GM21423 (cell line): ENCODE measurements around the gene PLPP1.
"Not testable (repeated sequence)": the region's sequence is repeated elsewhere in the genome, so short reads cannot be mapped to it uniquely, and the experiment has no call there.

Source experiments
- ATAC-seq: cut with Tn5 transposase; IDR thresholded peaks from one replicate; pipeline ENCODE4 v1.9.1; 2021; ENCODE audit warnings: mild to moderate bottlenecking, moderate library complexity; ENCODE audit not compliant: unreplicated experiment

PLPP1 gene

DNA sequence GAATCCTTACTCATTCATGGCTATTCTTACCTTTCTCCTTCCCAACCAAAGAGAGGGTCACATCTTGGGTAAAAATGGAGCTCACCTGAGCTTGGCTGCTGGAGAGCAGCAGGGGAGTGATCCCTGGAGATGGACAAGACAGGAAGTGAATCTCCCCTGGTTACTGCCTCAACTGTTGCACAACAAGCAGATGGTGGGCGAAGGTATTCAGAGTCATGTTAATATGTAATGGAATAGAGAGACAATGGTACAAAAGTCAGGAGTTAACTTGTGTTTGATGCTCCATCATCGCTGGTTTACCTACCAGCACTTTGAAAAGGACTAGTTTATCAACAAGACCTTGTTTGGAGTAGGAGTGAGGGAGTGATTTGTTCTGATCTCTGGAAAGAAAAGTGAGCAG lies 13.0 kb upstream of the PLPP1 start:
- no peak for ATAC-seq

DNA sequence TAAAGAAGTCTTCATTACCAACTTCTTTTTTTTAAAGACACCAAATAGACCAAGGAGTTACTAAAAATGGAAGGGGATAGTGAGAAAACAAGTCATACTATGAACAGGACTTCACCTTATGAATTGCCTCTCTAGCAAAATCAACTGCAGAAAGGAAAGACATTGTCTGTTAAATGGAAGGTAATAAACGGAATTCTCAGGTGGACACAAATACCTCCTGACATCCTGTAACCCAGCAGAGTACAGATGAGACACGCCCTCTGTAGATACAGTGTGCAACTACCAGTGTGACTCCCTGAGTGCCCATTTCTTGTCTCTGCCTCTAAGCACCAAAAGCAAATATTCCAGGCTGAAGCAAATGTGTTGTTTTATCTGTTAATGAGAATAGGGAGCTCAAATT lies 12.2 kb upstream of the PLPP1 start:
- ATAC-seq: no peak

DNA sequence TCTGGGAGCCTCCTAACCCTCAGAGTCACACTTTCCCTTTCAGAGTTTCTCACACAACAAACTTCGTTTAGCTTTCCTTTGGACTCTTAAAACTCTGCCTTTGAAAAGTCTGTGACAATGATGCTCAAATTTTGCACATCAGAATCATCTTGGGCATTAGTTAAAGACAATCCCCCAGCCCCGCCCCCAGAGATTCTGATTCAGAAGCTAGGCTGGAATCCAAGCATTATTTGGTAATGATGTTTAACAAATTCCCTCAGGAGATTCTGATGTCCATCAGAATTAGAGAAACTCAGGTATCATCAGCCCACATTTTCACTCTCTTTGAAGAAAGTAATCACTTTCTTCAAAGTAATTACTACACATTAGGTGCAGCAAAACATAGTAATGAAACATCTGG lies 9.6 kb upstream of the PLPP1 start:
- ATAC-seq: no peak

DNA sequence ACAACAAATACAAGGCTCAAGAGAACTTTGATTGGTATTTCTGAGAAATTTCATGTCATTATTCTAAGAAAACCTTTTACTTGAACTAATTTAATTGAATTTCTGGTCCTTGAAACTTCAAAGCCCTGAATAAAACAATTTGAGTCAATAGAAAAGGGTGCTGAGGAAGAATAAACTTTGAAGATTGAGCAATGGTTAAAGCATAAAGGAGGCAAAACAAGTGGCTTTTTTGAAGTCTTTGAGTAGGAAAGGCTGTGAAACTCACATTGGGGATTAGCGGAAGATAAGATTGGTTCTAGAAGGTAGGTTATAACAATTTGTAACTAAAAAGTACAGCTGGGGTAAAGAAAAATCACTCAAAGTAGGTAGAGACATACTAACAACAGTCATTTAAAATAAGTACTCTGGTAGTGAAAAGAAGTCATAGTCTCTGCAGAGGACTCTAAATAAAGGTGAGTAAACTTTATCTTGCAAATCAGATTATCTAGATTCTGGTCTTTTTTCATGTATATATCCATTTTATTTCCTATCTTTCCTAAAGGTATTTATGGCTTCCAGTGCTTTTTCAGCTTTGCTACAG lies 6.4 kb upstream of the PLPP1 start:
- no peak for ATAC-seq

DNA sequence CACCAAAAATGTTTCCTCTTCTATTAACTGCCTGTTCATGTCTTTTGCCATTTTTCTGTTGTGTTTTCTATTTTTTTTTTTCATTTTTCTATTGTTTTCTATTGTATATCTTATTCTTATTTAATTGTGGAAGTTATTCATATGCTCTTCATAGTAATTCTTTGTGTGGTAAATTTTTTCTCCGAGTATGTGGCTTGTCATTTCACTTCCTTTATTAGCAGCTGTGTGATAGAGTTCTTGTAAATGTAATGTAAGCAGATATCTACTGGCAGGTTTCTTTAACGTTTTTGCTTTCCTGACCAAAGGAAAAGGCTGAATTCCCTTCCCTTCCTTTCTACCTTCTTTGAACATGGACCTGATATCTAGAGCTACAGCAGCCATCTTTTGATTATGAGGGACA lies 5.8 kb upstream of the PLPP1 start:
- ATAC-seq: no peak

DNA sequence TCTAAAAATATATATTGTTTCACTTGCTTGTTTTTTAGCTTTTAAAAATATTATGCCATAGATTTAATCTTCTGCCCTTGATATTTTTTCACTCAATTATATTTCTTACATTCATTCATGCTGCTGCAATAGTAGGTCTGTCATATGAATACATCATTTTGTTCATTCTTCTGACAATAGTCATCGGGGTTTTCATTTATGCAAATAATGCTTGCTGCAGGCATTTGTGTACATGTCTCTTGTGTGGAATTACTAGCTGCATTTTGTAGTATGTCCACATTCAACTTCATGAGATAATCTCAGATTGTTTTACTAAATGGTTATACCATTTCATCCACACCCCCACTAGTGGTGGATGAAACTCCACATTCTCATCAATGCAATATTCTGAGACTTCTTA lies 5.3 kb upstream of the PLPP1 start:
- no peak for ATAC-seq

DNA sequence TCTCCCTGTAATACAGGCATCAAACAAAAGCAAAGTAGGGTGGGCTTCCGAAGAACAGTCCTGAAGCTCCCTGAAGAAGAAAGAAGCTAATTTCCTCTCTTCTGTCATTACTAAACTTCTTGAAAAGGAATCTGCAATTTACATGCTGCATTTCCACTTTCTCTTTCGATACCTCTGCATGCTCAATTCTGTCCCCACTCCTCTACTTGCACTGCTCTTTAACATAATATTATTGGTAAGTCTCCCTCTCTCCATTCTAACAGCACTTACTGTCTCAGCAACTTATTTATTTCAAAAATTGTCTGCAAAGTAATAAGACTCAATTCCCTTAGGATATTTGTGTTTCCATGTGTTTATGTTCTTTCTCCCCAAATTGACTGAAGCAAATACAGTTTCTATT lies 3.9 kb upstream of the PLPP1 start:
- no peak for ATAC-seq

DNA sequence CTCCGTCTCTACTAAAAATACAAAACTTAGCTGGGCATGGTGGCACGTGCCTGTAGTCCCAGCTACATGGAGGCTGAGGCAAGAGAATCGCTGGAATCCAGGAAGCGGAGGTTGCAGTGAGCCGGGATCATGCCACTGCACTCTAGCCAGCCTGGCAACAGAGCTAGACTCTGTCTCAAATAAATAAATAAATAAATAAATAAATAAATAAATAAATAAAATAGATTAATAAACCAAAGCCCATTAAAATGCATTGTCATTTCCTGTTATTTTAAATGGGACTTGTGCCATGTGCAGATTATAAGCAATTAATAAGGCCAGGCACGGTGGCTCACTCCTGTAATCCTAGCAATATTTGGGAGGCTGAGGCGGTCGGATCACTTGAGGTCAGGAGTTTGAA lies 2.6 kb upstream of the PLPP1 start:
- not testable (repeated sequence) for ATAC-seq

DNA sequence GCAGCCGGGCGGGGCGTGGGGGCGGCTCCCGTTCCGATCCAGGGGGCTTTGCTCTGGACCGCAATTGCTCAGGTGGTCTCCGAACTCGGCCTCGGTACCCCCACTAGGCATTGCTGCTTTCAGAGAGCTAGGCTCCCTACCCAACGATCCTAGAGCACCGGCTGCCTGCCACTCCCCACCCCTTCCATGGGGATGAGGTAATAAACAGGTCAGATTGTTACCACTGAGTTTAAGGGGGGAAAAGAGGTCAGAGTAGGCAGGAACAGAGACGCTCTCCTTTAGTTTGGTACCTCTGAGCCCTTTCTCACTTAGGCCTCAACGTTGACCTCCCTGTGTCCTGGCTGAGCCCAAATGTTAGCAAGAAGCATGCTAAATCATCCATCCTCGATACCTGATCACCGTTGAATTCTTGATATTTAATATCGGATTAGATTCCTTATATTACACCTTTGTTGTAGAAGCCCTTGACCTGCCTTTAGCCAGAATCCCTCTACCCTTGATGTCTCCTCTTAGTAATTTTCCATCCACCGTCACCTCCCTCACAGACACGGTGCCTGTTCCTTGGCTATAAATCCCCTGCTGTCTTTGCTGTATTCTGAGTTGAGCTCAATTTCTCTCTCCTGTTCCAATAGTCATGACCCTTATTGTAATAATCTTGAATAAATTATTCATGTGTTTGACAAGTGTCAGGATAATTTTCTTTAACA lies 588 bp upstream of the PLPP1 start:
- peak; percentile 11 for ATAC-seq

DNA sequence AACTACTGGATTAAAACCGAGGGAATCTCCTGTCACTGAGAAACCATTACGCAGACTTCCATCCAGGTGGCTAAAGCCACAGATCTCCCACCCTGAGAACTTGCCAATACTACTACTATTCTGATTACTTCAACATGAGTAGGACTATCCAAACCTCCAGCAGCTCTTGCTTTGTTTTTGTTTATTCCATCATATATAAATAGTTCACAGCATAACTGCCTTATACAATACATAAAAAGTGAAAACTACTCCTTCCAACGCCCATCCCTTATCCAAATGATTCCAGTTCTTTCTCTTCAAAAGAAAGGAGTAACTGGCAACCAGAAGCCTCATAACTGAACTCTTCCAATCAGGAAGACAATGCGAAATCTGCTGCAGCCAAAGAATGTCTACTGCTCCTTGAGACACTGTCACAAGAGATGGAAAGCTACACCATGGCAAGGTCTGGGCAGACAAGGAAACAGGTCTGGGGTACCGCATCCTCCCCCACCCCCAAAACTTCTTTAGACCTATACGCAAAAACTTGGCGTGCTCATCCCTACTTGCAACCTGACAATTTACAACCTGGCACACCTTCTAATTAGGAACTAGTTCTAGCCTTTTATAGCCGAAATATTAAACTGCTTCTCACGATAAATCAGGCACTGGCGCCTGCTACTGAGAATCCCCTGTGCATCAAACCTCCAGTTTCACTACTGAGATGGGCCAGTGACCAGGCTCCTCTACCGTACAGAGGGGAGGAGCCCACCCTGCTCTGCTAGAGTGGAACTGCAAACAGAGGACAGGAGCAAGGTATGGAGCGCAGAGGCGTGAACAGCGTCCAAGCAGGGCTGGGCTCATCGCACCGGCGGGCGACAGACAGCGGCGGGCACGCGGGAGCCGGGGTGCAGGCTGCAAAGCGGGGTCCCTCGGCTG lies 986 bp downstream of the PLPP1 start:
- peak; percentile 38 for ATAC-seq

DNA sequence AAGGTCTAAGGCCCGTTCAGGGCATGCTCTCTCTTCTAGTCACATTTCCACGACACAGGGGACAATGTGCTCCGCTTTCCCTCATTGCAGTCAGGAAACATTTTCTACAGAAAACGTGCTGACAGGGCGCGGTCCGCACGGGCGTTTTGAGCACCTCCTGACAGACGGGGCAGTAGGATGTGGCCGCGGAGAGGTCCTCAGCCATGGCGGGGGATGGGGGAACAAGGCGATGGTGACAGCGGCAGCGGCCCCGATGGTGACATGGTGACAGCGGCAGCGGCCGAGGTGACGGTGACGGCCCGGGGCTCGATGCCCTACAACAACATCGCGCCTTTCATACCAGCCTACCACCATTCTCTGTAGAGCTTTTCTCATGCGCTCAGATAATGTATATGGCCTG lies 4.1 kb downstream of the PLPP1 start:
- ATAC-seq: no peak

DNA sequence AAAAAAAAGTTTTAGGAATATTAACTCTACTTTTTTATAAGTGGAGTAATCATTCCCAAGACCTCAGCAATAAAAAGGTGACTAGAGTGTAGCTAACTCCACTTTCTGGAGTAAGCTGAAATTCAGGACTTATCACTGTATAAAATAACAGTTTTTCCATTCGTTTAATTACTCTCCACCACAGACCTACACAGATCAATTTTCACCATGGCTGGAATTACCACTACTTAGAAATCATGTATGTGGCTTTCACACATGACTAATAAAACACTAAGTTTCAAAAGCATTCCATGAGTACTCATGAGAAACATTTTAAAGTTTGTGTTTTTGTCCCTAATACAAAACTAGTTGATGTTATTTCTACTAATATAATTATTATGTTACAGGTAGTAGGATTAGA lies 9.9 kb downstream of the PLPP1 start:
- no peak for ATAC-seq

DNA sequence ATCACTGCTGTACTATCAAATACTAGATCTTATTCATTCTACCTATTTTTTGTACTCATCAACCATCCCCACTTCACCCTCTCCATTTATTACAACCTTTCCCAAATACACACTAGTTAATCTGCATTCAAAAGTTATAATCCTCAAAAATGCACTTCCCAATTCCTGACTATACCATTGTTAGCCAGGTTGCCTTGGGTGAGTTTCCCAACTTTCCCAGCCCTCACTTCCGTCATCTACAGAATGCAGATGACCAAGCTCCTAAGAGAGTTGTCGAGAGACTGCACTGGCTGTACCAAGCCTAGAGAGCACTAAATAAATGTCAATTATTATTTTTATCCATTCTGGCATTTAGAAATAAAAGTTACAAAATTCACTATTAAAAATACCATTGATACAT lies 11.5 kb downstream of the PLPP1 start:
- ATAC-seq: no peak

DNA sequence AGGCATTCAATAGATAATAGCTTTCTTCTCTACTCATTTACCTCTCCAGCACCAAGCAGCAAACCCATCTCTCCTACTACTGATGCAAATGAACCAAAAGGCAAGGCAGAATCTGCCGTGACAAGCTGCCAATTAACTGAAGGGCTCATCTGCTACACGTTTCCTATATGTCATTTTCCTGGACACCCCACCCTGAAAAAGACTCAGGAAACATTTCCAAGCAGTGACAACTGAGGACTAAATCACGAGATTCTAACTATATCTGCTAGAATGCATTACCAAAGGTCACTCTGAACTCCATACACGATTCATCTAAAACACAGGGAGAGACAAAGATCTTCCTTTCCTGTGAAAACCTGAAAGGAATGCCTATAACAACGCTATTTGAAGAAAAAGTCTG lies 12.9 kb downstream of the PLPP1 start:
- ATAC-seq: no peak

DNA sequence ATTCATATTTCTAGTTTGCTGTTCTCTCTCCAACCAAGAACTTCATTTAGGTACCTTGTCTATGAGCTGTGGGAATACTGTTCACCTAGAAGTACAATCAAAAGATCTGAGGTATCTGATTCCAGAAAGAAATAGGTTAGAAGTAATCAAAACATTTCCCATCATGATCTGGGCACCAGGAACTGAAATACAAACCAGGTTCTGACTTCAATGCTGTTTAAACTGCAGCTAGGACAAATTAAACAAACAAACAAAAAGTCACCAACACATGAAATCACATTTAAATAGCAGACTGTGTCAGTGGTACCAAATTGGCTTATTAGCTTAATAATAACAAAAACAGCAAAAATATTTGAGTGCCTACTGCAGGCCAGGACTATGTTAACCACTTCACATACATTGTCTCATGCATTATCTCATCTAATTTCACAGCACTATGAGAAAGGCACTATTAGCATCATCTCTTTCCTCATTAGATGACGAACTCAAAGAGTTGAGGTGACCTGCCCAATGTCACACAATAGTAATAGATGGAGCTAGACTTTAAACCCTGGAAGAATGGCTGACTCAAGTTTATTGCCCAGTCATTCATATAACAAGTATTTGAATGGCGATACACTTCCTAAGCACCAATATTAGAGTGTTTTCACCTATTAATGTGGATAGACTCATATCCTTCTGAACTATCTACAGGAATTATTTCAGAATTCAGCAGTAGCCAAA lies 14.5 kb downstream of the PLPP1 start:
- no peak for ATAC-seq

DNA sequence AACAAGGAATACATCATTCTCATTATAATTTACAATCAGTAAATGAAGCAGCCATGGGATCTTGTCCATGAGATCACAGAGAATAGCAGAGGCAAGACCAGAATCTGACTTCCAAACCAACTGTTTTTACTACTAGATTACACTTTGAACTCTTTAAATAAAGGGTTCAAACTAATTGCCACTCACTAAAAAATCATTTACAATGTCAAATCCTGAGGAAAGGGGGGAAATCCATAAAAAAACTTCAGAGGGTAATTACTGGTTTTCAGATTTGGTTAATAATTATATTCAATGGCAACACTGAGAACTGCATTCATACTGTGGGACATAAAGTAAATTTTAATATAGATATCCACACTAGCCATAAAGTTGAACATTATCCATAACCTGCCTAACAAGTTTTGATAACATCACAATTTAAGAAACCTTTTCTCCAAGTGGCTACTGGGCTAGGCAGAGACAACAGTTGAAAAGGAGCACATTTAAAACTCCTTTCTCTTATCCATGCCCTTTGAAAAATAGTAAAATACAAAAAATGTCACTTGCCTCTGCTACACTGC lies 15.9 kb downstream of the PLPP1 start:
- ATAC-seq: no peak

DNA sequence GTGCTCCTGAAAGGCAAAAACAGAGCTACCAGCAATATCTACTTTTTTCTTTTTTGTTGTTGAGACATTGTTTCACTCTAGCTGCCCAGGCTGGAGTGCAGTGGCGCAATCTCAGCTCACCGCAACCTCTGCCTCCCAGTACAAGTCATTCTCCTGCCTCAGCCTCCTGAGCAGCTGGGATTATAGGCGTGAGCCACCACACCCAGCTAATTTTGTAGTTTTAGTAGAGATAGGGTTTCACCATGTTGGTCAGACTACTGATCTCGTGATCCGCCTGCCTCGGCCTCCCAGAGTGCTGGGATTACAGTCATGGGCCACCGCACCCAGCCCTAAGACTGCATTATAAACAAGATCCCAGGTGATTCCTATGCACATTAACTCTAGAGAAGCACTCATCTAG lies 17.0 kb downstream of the PLPP1 start:
- no peak for ATAC-seq

DNA sequence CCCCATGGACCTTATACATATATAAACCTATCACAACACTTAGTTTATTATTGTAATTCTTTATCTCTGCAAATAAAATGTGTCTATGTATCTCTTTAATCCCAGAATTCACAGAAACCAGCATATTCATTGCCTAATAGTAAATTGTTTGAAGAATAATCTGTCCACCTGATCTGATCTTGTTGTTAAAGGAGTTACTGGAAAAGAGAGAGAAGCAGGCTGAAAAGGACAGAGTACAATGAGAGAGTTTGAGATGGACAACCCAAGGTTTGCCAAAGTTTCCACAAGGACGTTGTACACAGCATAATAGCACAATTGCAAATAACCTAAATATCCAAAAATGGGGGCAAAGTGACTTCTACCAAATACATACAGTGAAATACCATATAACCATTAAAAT lies 23.8 kb downstream of the PLPP1 start:
- ATAC-seq: no peak

DNA sequence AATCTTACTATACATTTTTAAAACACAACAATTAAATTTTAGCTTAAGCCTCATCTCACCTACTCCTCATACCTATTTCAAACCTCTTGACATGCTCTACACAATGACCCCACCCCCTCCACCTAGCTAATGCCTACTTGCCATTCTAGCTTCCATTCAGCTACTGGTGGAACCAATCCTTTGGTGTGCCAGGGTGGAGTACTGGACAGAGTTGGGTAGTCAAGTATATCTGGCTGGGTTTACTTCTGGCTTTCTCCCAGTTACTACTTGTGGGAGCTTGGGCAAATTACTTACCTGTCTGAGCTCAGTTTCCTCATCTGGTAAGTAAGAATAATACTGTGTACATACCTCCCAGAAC lies 24.3 kb downstream of the PLPP1 start:
- ATAC-seq: no peak

DNA sequence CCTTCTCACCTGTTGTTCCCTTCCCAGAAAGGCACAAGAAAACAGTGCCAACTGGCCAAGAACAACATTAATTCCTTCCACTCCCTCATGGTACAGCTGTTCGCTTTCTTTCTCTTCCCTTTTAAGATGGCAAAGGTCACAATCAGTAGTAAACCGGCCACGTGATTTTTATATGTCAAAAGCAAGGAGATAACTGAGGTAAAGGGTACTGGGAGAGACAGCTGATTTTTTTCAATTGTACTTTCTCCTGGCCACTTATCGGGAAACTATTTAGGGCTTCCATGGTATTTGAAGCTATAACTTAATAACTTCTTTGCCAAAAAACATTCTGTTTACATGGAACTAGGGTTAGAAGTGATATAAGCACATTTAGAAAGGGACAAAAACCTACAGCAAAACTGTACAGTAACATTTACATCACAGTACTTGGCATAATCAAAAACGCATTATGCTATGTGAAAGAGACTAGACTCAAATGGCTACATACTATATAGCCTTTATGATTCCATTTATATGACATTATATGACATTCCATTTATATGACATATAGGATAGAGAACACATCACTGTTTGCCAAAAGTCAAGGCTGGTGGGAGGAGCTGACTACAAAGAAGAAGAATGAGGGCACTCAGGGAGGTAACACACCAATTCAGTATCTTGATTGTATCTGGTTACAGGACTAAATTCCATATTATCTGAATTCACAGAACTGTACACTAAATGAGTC lies 24.8 kb downstream of the PLPP1 start:
- no peak for ATAC-seq

DNA sequence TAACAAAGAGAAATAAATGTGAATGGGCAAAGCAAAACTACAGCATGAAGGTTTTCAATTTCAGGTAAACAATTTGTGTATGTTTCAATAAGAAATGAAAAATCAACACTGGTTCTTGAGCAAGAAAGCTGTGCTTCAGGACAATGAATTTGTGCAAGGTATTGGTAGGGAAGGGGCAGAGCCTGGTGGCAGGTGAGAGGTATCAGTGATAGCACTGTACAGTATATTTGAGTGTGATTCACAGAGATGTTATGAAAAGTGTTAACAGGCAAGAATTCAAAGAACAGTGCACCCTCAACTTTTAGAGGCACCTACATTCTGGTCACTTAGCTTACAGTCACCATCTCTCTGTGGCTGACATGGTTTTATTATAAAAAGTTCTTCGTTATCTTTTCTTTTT lies 25.7 kb downstream of the PLPP1 start:
- ATAC-seq: no peak
